OCI-M2 (cell line): Measurements from ENCODE around the gene CNTN4.

Experiments
- DNase-seq: peaks from one replicate; lab custom pipeline; 2025; ENCODE audit not compliant: unreplicated experiment; lab: John Stamatoyannopoulos, UW

Gene CNTN4

DNA sequence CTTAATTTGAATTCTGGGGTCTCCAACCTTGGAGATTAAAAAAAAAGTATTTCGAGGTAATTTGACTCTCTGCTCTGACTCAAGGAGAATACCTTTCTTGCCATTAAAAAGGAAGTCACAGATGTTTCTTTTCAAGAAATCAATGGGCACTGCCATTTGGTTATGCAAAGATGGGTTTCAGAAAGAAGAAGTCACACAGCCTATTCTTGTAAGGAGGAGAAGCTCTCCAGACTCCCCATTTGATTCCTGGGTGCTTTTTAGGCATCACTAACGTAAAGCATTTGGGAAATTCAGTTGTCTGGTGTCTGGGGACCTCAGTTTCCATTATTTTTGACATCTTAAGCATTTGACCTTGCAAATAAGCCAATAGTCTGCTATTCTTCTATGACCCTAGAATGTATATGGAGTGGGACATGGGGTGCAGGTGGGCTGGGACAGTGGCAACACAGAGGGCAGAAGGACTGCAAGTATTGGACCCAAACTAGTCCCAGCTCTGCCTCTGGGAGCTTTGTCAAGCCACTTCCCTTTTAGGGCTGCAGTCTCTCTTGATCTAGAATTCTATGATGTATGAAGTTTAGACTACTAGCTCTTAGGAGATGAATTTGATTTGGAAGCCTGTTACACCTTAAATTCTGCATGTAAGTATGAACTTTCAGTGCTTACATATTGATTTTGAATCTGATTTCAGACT lies 983.7 kb downstream of the CNTN4 start:
- no peak for DNase-seq

DNA sequence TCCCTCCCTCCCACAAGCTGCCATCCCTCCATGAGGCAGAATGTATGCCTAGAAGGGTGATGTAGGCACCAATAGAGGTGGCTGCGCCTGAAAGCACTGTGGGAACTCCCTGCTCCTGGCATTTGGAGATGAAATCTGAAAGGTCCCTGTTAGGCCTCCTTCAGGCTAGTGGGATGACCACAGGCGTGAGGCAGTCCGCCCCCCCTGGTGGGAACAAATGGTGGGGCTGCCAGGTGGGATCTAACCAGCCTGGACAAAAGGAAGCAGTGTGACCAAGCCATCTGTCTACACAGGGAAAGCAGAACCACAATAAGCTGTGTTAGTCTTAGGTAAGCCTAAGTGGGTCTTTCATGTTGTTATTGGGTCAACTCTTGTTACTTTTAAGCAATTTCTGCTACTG lies 986.2 kb downstream of the CNTN4 start:
- DNase-seq = no peak

DNA sequence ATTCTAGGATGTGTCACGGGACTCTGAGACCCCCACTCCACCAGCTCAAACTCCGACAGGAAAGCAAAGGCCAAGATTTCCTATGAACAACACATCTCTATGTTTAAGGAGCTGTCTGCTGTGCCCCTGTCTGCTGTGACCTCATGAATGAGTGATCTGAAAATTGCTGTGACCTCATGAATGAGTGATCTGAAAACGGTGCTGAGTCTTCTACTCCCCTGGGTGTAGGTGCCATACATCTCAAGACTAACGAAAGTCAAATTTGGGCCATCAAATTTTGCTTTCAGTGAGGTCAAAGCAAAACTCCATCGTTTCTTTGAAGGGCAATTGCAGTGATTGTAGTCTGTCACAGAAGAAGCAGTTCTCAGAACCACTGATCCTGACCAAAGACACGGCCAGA lies 987.1 kb downstream of the CNTN4 start:
- DNase-seq = no peak

DNA sequence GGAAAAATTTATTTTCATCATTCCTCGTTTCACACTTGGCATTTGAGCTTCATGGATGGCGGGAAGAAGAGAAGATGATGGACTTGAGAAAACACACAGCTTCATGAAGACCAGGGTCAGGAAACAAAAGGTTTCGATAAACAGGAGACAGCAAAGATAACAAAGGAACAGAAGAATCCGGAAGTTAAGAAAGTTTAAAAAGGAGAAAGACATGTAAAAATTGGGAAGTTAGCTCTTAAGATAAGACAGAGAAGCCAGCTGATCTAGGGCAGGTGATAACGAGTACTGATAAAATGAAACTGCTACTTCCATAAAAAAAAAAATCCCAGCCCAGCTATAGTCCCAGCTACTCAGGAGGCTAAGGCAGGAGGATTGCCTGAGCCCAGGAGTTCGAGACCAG lies 987.6 kb downstream of the CNTN4 start:
- no peak for DNase-seq

DNA sequence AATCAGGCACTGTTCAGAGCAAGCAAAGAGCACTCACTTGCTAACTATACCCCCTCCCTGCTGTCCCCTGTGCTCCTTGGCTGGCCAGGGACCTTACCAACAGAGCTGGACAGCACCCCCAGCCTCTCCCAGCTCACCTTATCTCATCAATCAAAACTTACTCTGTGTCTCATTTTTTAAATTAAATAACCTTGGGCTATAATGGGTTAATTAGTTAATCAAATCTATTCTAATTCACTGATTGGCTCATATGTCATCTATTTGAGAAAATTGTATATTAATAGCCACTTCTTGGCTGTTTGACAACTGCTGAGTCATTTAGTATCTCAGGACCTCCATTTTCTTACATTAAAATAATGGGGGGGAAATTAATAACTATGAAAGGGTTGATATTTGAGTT lies 988.6 kb downstream of the CNTN4 start:
- DNase-seq = no peak

DNA sequence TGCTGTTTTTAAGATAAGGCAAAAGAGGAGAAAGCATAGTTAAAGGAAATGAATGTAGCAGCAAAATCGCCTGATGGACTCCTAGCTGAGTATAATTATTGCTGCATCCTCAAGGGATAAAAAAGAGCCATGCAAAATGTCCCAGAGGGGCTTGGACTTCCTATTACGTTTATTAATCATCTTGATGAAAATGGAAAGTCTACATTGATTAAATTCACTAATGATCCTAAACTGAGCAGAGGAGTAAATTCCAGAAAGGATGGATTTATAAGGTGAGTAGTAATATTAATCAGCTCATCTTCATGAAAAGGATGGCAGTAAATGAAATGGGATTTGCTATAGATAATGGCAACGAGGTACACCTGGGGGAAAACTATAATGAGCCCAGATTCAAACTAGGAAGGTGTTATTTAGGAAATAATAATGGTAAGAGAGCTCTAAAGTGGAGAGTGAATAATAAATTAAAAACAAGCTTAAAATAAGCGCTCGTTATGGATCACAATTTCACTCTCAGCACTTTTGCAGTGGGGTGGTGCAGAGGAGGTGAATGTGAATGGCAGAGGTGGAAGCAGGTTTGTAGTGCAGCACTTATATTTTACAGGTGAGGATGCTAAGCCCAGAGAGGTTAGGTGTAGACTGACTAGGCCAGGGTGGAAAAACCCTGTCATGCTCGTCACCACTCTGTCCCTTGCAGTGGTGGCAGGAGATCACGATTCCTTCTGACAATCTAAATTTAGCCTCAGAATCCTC lies 989.2 kb downstream of the CNTN4 start:
- DNase-seq = no peak

DNA sequence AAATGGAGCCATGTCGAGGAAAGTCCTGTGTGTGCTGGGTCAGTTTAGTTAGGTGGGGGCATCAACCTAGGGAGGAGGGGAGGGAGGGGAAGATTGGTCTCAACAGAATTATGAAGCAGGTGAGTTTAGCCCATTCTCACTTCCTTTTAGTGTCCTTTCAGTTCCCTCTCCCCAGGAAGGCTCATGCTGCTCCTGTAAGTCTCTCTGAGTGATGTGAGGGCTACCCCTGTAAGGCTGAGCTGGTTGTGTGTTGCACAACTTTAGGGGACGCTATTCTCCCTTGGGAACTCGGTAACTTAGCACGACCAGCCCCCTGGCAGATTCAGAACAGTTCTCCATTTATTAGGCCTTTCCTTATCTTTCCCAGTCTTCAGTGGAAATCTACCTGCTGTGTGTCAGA lies 990.4 kb downstream of the CNTN4 start:
- DNase-seq = no peak

DNA sequence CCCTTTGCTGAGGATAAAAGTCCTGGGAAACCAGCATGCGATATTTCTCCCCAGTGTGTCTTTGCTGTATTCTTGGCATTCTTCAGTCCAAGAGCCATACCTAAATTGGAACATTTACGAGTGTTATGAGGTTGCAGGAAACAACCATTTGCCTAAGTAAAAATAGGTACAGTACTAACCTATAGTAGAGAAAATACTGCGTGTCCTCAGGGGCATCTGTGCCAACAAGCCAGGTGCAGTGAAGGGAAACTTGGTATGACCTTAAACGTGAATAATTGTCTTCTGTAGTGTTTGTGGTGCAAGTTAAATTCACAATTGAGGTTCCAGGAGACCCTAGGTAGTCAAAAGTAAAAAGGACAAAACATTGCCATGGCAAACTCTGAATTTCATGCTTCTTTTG lies 999.3 kb downstream of the CNTN4 start:
- DNase-seq = no peak

DNA sequence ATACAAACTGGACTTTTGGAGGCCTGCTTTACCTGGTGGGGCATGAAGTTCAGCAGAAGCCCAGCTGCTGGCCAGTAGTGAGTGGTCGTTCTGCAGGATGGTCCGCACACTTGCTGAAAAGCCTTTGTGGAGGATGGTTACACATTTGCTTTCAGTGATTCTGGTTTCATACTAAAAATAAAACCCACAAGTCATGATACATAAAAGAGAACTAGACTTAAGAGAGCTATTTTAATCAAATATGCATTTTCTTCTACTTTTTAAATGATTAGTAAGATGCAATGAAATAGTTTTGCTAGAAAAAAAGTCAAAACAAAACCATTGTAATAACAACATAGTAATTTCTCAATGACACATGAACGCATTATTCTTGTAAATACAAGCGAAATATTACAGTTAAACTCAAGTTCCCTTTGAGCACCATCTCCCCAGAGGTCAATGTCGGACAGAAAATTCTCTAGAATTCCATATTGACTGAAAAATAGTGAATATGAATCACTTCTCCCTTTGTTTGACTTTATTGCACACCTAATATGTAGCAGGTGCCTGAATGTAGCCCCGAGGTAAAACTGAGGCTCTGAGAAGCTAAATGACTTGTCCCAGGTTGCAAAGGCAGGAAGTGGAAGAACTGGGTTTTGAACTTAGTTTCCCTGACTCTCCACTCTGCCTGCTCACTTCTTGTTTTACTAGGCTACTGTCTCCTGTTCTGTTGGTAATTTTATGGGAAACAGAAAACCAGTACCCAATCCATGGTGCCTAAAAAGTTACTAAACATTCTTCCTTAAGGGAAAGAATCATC lies 1003.2 kb downstream of the CNTN4 start:
- DNase-seq = no peak

DNA sequence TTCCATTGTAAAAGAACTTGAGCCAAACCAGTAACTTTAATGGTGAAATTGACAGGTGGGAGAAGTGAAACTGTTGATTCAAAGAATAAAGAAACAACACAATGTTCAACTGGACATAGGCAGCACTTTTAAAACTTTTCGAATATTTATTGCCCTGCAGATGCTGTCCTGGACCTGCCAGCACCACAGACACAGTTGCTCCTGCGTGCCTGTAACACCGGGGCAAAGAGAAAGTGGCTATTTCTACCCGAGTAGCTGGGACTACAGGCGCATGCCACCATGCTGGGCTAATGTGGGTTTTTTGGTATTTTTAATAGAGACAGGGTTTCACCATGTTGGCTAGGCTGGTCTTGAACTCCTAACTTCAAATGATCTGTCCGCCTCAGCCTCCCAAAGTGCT lies 1004.1 kb downstream of the CNTN4 start:
- DNase-seq = no peak

DNA sequence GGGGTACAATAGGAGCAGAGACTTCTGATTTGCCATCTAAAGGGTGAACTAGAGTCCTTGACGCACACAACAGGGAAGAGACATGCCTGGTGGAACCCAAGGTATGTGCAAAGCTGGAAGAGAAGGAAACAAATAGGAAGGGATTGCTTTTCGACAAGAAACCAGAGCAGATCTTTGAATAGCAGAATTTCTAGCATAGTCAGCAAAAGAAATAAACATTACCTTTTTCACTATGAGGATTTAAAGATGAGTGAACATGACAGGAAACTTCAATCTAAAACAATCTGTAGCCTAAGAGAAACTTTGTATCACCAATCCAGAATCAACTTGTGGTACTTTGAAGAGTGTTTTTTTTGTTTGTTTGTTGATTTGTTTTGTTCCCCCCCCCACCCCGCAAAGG lies 1006.6 kb downstream of the CNTN4 start:
- DNase-seq = no peak

DNA sequence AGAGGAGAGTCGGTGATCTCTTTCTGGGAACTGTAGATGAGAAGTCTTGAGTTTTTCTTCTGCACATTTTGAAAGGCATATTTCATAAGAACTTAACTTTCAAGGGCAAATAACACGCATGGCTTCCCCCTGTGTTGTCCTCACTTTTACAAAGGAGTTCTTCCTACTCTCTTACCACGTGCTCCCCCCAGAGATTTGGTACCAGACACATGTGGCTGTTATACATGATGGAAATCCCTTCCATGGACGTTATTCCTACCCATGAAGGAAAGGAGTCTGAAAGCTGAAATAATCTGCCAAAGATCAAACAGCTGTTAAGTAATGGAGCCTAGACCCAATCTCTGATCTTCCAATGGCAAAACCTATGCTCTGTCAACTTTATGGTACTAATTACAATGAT lies 1007.1 kb downstream of the CNTN4 start:
- DNase-seq = no peak

DNA sequence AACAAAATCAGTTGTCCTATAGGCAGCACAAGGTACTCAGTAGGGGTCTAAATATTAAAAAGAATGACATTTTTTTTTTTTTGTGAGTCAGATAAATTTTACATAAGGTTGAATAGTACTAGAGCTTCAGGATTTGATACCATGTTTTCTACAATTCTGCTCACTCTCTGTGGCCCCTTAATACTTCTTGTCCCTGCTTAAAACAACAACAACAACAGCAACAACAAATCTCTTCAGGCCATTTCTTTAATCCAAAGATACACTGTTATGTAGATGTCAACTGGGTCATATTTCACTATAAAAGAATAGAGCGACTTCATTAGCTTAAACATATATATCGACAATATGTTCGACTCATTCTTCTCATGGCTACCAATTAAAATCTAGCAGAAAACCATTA lies 1008.5 kb downstream of the CNTN4 start:
- DNase-seq = no peak
